GM12891 (cell line): ENCODE measurements around the gene OLIG1.

Experiments used
- POLR2A ChIP-seq: IDR thresholded peaks from 2 replicates; pipeline ENCODE4 v1.6.1; 2011; ENCODE audit warnings: low read depth, low read length, control low read depth
- POLR2AphosphoS5 ChIP-seq: IDR thresholded peaks from 2 replicates; pipeline ENCODE4 v1.6.1; 2011; ENCODE audit warnings: low read depth, low read length, control low read depth
- TAF1 ChIP-seq: IDR thresholded peaks from 2 replicates; pipeline ENCODE4 v1.6.1; 2011; ENCODE audit warnings: low read depth, low read length, control low read depth

DNA sequence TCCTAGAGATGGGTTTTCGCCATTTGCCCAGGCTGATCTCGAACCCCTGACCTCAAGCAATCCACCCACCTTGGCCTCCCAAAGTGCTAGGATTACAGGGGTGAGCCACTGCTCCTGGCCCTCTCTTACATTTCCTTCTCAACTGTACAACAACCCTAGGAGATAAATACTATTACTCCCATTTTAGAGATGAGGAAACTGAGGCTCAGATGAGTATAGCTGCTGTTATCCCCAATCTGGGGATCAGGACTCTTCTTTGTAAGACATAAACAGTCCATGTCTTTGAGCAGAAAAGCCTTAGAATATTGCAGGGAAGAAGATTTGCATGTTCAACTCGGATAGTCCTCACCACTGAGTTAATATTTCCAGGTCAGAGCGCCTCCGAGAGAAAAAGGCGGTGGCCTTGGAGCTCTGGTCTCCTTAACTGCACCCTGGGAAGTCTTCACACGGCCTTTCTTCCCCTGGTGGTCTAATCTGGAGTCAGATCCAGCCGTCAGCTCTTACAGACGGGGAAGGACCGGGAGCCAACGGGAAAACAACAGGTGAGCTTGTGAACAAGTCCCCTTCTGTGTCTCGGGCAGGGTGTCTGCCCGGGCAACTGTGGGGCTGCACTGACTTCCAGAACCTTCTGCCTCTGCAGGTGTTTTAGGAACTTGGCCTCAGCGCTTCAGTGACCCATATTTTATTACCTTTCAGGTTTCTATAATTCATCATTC lies 5.9 kb upstream of the OLIG1 start:
- TF ChIP-seq POLR2A (no peak), POLR2AphosphoS5 (no peak), TAF1 (no peak)
